GM21737 (cell line): ENCODE measurements around the gene ECE1.
A peak's percentile ranks its signal among the peaks of the same experiment; 100 is the strongest.
"Not testable (repeated sequence)": the region's sequence is repeated elsewhere in the genome, so short reads cannot be mapped to it uniquely, and the experiment has no call there.

ENCODE experiments used
- ATAC-seq: cut with Tn5 transposase; IDR thresholded peaks from one replicate; pipeline ENCODE4 v1.9.1; 2021; ENCODE audit warnings: mild to moderate bottlenecking, moderate library complexity; ENCODE audit not compliant: unreplicated experiment

ECE1 gene

DNA sequence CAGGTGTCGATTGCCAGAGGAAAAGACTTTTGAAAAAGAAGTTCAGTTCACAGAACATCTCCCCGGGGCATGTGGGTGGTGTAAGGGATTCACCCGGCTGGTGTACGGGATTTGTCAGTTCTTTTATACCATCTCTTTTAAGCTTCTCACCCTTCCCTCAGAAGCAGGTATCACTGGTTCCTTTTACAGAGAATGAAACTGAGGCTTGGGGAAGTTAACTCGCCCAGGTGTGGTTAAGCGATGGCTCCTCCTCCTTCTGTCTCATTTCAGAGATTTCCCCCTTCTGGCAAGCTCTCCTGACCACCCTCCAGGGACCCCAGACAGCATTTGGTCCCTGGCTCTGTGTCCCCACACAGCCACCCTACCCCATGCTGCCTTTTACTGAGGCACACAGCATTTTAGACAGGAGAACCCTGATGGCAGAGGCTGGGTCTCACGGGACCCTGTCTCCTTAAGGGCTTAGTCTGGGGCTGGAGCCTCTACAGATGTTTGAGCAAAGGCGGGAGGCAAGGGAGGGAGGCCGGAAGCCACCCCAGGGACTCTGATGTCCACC is 2.8 kb upstream of the ECE1 start:
- ATAC-seq = peak; percentile 27

DNA sequence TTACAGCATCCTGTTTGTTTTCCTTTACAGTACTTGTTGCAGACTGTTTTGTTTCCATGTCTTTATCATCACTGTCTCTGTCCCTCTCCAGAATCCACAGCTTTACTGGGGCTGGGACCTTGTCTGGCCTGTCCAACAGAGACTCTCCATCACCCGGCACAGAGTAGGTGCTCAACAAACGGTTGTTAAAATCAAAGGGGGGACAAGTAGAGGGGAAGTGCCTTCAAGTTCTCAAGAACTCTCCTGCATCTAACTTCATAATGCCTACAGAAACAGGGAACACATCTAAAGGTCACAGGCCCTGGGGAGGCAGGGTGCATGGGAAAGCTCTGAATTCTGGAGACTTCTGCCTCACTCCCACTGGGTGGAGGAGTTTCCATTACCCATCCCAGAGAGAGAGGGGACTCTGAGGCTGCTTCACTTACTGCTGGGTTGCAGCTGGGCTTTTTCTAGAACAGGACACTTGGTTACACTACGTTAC is 2.3 kb upstream of the ECE1 start:
- ATAC-seq = no peak

DNA sequence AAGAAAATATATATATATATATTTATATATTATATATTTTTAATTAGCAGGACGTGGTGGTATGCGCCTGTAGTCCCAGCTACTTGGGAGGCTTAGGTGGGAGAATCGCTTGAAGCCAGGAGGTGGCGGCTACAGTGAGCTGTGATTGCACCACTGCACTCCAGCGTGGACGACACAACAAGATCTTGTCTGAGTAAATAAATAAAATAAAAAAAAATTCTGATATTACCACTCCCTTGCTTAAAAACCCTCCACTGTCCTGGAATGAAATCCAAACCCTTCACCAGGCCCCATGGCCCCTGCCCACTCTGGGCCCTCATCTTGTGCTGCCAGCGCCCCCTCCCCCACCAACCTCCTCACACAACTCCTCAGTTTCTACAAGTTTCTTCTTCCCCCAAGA is 1.7 kb upstream of the ECE1 start:
- ATAC-seq = no peak

- no peak for ATAC-seq
Observed at GRCh38 chr1:21291184-21291583, 921 bp upstream of the ECE1 start.

GRCh38 chr1:21290546-21290944 is 282 bp upstream of the ECE1 start:
- no peak for ATAC-seq

GRCh38 chr1:21289127-21289526 is 1.1 kb downstream of the ECE1 start:
- ATAC-seq = no peak

GRCh38 chr1:21287905-21288514 is 2.3 kb downstream of the ECE1 start:
- ATAC-seq = no peak

GRCh38 chr1:21285386-21285785 is 4.9 kb downstream of the ECE1 start:
- ATAC-seq = not testable (repeated sequence)

DNA sequence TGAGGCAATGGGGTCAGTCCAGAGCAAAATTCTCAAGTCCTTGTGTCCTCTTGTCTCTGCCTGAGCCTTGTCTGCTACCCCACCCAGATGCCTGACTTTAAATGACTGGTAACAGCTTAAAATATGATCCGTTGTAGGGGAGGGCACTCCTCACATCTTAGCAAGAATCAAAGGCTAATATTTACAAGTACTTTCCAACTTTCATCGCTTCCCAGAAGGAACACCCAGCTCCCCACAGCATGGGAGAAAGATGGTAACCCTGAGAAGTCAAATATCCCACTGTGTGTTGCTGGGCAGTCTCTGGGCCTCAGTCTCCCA is 5.2 kb downstream of the ECE1 start:
- no peak for ATAC-seq

GRCh38 chr1:21284206-21285054 is 5.8 kb downstream of the ECE1 start:
- ATAC-seq = no peak

DNA sequence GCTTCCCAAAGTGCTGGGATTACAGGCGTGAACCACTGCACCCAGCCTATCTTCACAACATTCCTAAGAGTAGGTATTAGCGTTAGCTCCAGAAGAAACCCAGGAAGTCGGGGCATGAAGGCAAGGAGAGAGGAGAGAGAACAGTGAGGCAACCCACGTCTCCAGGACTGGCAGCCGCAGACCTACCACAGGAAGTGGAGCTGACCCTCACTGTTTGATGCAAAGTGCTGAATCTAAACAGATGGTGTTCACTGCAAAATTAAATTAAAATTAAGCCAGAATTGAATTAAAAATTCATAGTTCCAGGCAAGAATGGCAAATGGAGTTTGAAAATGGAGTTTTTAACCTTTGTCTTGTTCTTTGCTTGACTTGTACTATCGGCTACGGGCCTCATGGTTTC is 6.7 kb downstream of the ECE1 start:
- ATAC-seq = no peak

DNA sequence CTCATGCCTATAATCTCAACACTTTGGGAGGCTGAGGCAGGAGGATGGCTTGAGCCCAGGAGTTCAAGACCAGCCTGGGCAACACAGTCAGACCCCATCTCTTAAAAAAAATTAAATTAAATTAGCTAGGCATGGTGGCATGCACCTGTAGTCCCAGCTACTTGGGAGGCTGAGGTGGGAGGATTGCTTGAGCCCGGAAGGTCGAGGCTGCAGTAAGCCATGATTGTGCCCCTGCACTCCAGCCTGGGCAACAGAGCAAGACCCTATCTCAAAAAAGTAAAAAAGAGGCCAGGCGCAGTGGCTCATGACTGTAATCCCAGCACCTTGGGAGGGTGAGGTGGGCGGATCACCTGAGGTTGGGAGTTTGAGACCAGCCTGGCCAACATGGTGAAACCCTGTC is 8.2 kb downstream of the ECE1 start:
- ATAC-seq = not testable (repeated sequence)

- no peak for ATAC-seq
Observed at GRCh38 chr1:21280482-21280881, 9.8 kb downstream of the ECE1 start.

- no peak for ATAC-seq
Observed at GRCh38 chr1:21280011-21280471, 10.2 kb downstream of the ECE1 start.

DNA sequence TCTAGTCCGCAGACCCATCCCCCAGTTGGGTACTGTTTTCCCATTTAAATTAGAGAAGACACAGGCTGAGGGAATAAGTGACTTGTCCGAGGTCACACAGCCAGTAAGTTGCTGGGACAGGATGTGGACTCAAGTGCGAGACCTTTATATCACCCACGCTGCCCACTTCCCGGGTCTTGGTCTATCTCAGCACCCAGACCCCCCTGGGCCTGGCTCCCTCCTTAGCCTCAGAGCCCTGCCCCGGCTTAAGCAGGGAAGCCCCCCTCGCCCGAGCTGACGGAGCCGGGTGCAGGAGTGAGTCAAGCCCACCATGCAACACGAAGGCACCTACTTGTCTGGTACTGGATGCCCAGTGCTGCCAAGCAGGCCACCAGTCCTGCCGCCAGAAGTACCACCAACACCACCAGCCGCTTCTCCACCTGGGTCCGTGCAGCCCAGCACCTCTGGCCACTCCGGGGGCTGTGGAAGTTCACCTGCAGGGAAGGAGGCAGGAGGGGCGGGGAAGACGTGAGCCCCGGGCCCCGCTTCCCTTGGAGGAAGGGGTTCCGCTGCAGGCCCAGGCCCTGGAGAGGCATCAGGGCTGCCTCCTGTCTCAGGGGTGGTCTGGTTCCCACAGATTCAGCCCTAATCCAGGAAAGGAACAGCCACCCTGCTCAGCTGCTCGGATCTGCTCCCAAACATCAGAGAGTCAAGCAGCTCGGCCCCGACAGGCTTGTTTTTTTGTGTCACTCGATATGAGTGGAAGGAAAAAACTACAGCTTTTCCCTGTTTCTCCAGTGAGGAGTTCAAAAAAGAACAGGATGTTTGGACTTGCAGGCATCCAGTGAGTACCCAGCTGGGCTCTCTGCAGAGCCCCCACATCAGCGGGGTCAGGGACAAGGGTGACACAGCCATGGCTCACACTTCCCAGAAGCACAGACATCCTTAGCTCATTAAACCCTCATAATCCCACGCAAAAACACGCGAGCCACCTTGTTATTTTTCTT is 11.1 kb downstream of the ECE1 start:
- ATAC-seq = no peak

GRCh38 chr1:21278208-21278859 is 11.9 kb downstream of the ECE1 start:
- no peak for ATAC-seq

GRCh38 chr1:21277180-21277579 is 13.1 kb downstream of the ECE1 start:
- ATAC-seq = no peak

DNA sequence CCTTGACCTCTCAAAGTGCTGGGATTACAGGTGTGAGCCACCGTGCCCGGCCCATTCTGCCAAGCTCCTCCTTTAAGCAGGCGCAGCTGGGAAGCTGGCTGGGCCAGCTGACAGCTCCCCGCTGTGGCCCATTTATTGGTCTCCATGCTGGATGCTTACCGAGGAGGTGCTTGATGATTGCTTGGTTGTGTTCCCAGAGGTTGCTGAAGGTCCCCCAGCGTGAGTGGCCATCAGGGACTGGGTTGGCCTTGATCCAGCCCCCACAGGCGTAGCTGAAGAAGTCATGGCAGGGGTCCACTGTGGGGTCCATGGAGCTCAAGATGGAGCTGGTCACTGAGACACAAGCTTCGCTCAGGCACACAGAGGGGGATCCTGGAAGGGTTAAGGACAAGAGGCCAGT is 17.7 kb downstream of the ECE1 start:
- ATAC-seq = no peak

GRCh38 chr1:21271550-21271949 is 18.7 kb downstream of the ECE1 start:
- no peak for ATAC-seq

DNA sequence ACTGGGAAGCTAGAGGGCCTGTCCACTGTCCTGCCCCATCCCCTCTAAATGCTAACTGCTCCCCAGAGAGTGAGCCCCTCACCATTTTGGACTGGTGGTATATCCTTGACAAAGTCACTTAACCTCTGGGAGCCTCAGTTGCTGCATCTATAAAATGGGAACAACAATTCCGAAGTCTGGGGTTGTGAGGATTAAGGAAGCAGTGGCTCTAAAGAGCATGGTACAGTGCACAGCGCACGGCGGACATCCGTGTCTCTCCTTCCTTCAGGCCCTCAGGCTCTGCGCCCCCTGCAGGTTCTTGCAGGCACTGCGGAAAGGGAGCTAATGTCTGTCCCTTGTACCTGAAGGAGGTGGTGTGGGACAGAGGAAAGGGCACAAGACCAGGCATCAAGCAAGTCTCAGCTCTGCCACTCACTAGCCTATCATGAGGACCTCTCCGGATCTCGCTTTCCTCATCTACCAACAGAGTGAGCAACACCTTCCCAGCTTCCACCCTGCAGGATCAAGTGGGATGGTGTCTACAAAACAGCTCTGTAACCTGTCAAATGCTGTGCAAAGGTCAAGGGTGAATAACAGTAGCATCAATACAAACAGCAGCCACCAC is 20.1 kb downstream of the ECE1 start:
- ATAC-seq = no peak
